Stimulated activated CD8-positive, alpha-beta memory T cell treated with anti-CD3 and anti-CD28 coated beads, Interleukin-4, amount 100 ng/mL, for 4 hours (primary cell): ENCODE measurements around the gene COMP.
A peak's percentile ranks its signal among the peaks of the same experiment; 100 is the strongest.
"Not testable (repeated sequence)": the region's sequence is repeated elsewhere in the genome, so short reads cannot be mapped to it uniquely, and the experiment has no call there.

Experiments used
- DNase-seq, 2 donors: peaks; one replicate each; pipeline ENCODE4 v3.0.0-alpha.2; 2020; ENCODE audit warnings: low read depth in 2 of 2, low spot score in 1 of 2

The COMP gene

DNA sequence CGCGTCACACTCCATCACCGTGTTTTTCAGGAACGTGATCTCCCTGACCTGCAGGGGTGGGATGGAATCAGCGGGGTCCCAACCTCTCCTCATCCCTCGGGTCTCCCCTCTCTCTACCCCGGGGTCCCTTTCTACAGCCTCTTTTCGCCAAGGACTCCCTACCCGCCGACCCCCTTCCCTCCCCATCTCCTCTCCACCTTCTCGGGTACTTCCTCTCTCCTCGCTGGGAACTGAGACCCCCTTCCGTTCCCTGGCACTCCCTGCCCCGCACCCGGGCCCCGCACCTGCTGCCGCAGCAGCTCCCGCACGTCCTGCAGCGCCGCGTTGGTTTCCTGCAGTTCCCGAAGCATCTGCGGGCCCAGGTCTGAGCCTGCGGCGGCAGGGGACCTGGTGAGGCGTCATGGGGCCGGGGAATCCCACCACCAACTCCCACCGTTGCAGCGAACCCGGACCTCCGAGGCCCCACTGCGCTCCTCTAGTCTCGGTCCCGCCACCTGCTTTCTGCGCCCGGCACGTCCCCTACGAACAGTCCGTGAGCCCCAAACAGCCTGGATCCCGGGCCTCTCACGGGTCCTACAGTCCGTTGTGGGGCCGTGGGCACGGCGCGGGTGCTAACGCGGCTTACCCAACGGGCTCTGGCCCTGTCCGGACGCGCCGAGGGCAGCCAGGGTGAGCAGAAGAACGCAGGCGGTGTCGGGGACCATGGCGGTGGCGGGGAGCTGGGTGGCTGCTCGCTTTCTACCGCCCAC is at the start of gene COMP:
Gene COMP (minus strand): TSS at position 740 of the 749 bp plus-strand sequence. CDS start 36 bp downstream, at position 704.
- DNase-seq, result no peak

DNA sequence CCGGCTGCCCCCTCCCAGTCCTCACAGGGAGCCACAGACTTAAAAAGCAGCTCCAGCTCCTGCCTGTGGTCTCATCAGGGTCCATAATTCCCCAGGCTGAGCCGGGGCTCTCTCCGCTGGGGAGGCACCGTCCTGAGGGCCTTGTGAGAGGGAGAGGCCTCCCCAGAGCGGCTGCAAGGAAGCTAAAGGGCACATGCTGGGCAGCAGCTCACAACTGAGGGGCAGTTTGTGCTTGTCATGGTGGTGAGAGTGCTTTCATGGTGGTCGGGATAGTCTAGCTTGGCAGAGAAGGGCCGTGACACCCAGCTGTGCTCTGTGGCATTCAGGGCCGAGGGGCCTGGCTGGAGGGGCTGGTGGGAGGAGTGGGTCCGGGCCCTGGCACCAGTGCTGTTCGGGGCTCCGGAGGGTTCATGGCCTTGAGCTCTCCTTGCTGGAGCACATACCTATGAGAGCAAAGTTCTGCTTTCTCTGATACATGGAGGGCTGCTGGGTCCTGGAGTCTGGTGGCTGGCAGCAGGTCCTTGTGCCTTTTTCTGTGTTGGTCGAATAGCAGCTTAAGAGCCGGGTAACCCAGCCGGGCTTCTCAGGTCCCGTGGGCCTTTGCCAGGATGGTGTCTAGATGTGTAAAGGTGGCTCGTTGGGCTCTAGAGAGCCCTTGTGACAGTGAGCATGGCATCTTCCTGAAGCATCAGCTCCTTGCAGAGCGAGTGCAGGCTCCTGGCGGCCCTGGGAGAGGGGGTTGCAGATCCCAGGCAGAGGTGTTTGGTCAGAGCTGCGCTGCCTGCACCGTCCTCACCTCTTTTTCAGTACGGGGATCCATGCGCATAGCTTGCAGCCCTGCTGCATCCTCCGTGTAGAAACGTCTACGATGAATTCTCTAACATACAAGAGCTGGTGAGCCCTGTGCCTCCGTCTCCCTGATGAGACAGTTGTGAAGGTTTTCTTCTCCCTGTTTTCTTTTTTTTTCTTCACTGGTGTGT is 49.5 kb upstream of the COMP start:
- DNase-seq, result no peak

DNA sequence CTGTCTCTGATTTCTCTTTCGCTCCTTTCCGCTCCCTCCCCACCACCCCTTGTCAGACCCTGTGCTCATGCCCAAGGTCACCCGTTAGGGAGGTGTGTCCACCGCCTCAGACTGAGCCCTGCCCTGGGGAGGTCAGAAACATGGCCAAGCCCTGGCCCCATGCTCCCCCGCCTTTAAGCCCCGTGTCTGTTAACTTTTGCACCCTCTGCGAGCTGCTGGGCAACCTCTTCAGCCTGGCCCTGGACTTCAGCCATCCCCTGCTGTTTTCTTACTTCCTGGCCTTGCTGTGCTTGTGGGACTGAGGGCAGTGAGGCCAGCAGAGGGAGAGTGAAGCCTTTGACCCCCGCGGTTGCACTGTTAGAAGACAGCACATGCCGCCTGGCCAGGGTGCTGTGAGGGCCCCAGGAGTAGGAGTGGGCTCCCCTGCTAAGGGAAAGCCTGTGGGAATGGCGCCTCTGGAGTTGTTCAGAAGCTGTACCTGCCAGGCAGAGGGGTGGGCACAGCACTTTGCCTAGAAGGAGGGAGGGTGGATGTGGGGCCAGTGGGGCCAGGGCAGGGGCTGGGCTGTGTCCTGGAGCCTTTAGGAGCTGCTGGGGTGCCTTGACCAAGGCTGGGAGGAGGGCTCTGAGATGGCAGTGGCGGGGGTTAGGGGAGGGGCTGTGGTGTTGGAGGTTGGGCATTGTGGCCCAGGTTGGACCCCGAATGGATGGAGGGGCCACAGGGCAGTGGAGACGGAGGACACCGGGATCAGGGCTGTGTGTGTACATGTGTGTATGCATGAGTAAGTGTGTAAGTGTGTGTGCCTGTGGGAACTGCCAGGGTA is 48.6 kb upstream of the COMP start:
- DNase-seq, result no peak

DNA sequence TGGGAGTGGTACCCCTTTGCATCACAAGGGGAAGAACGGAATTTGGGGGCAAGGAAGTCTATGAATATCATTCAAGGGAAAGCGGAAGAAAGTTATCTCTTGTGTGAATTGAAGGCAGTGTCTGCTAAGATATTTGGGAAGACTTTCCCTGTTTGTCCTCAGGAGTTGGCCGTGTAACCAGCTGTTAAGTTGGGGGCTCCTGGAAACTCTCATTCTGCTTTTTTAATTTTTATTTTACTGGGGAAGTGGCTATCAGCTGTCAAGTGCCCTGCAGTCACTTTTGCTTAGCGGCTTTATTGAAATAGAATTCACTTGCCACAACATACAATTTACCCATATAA is 43.5 kb upstream of the COMP start:
- no peak for DNase-seq

DNA sequence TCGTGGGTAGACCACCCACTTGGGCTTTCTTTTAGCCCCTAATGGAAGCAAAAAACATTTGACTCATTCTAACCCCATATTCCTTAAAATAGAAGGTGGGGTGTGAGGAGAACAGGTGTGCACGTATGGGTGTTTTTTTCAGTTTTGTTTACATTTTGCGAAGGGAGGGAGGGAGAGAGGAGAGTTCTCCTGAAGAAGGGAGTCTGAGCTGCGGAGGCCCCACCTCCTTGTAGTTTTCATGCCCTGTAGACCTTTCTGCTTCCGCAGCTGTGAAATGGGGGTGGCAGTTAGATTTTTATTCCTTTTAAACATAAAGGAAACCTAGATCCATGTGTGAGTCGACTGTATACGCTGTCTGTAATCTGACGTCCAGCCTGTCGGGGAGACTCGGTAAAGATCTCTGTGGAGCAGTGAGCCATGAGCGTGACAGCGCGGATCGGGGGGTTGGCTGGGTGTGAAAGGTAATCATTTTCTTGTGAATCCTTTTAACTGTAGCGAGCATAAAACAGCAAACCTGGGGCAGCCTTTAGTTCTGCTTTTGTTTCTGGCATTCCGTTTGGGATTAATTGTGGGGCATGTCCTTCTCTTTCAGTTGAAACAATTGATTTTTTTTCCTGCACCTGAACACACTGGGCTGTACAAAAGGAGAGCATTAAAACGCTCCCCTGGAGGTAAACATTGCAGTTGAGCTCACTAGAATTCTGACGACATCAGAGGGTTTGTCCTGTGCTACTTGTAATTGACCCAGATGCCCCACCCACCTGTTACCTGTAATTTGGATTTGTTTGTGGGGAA is 42.9 kb upstream of the COMP start:
- DNase-seq, result no peak

DNA sequence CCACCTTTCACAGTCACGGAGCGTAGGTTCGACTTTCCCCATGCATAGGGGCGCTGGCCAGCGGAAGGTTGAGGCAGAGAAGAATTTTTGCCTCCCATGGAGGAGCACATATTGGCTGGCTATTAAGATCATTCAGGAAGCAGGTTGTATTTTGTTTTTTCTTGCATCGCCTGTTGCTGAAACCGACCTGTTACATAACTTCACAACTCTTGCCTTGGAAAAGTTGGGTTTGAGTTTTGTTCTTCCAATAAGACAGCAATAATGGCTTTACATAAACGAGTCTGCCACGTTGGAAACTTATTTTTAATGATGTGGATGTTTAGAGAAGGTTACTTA is 42.0 kb upstream of the COMP start:
- DNase-seq, result no peak

DNA sequence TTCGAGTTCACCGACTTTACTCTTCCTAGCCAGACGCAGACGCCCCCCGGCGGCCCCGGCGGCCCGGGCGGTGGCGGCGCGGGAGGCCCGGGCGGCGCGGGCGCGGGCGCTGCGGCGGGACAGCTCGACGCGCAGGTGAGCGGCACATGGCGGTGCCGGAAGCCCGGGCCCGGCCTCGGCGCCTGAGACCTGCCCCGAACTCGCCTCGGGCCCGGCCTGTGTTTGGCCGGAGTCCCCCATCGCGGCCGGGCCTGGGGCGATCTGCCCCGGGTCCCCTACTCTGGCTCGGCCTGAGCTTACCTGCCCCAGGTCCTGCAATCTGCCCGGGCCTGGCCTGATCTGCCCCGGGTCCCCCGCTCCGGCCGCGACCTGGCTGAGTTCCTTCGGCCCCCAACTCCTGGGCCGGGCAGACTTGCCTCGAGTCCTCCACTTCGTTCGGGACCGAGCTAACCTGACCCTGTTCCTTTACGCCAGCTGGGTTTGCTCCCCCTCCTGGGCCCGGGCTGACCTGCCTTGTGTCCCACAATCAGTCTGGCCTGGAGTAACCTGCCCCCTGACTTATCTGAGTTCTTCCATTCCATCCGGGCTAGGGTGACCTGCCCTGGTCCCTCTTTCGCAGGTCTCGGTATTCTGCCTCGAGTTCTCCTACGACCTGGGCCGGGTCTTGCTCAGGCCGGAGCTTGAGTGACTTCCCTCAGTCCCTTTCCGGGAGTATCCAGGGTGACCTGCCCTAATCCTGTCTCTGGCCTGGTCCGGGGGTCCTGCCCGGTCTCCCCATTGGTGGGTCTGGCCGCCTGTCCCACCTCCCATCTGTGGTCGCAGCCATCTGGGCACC is 41.4 kb upstream of the COMP start:
- no peak for DNase-seq

DNA sequence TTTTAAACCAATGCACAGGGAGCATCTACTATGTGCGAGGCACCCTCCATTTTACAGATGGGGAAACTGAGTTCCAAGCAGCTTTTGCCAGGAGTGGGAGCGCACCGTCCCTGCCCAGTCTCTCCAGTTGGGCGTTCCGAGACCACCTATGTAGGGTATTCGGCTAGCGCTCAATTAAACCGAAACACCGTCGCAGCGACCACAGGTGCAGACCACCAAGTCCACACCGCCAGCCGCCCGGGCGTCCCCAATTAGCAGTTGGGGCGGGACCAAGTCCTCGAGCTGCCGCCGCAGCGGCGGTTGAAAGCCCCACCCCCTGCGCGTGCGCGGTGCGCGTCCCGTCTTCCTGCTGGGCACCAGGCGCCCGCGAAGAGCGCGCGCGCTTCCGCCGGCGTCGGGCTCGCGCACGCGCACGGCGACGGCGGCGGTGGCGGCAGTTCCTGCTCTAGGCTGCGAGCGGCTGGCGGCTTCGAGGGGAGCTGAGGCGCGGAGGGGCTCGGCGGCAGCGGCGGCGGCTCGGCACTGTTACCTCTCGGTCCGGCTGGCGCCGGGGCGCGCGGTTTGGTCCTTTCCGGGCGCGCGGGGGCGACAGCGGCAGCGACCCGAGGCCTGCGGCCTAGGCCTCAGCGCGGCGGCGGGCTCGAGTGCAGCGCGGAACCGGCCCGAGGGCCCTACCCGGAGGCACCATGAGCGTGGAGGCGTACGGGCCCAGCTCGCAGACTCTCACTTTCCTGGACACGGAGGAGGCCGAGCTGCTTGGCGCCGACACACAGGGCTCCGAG is 40.6 kb upstream of the COMP start, which contains the start of gene UPF1:
Gene UPF1 (plus strand): TSS at position 436 of the 782 bp plus-strand sequence. CDS start 251 bp downstream, at position 687.
- DNase-seq, result peak; percentile 86 to 94

DNA sequence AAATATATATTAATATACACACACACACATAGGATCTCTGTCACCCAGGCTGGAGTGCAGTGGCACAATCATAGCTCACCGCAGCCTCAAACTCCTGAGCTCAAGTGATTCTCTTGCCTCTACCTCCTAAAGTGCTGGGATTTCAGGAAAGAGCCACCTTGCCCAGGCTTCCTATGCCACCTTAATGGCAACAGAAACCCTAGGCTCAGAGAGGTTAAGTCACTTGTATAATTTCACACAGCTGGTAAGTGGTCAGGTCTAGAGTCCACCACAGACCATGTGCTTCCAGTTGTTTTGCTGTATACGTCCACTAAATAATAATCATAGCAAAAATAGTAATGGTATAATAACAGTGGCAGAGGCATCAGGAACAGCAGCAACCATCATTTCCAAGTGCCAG is 39.4 kb upstream of the COMP start:
- no peak for DNase-seq

DNA sequence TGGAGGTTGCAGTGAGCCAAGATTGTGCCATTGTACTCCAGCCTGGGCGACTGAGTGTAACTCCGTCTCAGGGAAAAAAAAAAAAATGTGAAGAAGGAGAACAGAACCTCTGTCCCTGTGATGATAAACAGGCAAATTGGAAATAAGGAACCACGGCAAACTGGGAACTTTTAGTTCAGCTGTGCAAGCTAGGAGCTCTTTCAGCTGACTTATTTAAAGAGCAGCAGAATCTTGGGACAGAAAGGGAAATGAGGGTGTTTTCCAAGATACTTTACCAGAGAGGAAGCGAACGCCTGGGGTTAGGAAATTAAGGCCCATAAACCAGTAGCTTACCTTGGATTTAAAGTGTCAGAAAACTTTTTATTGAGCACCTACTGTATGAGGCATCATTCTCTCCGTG is 37.7 kb upstream of the COMP start:
- no peak for DNase-seq

DNA sequence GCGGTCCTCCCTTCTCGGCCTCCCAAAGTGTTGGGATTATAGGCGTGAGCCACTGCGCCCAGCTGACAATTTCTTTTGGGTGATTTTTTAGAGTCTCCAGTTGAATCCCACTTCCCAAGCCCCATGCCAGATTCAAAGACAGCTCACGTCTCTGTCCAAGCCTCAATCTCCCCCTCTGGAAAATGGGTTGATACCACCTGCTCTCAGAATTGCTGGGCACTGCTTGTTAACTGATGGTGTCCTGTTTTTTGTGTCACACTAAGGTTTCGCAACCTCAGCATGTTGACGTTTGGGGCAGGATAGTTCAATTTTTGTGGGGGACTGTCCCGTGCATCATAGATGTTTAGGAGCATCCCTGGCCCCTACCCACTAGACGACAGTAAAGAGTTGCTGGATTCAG is 26.5 kb upstream of the COMP start:
- no peak for DNase-seq

DNA sequence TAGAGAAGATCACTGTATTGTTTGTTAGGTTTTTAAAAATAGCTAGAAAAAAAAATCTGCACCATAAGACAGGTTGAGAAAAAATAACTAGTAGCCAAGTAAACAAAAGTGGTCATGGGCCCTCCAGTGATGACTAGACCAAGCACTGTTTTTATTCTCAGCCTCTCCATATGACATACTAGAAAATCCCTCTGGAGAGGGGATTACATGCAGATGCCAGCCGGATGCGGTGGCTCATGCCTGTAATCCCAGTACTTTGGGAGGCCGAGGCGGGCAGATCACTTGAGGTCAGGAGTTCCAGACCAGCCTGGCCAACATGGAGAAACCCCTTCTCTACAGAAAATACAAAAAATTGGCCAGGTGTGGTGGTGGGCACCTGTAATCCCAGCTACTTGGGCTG is 25.5 kb upstream of the COMP start:
- not testable (repeated sequence) for DNase-seq

DNA sequence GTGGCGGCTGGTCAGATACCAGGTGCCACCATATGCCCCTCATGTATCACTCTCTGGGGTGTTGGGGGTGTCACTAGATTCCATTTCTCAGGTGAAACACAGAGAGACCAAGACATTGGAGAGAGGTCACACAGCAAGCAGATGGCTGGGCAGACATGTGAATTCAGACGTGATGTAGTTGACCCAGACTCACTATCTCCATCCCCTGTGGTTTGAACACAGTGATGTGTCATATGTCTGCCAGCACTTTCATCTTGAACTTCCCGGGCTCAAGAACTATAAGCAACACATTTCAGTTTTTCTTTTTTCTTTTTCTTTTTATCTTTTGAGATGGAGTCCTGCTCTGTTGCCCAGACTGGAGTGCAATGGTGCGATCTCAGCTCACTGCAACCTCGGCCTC is 24.6 kb upstream of the COMP start:
- no peak for DNase-seq

DNA sequence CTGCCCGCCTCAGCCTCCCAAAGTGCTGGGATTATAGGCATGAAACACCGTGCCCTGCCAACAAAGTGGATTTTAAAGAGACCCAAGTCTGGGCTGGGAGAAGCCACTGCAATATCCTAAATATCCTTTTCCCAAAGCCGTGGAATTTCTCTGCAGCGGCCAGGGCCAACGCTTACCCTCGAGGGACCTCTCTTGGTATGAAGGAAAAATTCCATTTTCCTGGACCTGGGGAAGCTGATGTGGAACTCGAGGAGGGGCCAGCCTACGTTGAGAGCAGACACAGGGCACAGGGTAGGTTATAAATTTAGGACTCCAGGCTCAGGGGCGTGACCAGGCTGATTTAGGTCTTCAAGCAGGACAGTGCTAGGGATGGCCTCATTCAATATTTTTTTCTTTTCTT is 23.0 kb upstream of the COMP start:
- DNase-seq, result no peak

DNA sequence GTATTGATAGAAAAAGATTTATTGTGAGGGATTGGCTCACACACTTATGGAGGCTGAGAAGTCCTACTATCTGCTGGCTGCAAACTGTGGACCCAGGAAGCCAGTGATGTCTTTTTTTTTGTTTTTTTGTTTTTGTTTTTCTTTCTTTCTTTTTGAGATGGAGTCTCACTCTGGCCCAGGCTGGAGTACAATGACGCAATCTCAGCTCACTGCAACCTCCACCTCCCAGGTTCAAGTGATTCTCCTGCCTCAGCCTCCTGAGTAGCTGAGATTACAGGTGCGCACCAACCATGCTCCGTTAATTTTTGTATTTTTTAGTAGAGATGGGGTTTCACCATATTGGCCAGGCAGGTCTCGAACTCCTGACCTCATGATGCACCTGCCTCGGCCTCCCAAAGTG is 20.5 kb upstream of the COMP start:
- not testable (repeated sequence) for DNase-seq

DNA sequence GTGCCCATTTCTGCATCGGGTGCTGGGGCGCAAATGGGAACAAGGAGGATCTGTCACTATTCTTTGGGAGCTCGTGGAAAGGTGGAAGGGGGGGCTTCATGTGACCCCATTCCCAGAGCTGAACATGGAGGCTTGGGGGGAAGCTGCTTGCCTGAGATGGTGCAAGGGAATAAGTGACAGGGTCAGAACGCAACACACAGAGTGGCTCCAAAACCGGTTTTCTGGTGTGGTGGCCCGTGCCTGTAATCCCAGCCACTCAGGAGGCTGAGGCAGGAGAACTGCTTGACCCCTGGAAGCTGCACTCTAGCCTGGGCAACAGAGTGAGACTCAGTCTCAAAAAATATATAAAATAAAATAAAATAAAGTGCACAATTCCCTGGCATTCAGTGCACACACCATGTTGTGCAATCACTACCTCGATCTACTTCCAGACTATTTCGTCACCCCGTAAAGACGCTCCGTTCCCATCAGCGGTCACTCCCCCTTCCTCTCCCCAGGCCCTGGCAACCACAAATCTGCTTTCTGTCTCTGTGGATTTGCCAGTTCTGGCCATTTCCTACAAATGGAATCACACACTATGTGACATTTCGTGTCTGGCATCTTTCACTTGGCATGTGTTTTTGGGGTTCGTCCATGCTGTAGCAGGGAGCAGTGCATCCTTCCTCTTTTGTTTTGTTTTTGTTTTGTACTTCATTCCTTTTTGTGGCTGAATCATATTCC is 18.2 kb upstream of the COMP start:
- DNase-seq, result no peak

DNA sequence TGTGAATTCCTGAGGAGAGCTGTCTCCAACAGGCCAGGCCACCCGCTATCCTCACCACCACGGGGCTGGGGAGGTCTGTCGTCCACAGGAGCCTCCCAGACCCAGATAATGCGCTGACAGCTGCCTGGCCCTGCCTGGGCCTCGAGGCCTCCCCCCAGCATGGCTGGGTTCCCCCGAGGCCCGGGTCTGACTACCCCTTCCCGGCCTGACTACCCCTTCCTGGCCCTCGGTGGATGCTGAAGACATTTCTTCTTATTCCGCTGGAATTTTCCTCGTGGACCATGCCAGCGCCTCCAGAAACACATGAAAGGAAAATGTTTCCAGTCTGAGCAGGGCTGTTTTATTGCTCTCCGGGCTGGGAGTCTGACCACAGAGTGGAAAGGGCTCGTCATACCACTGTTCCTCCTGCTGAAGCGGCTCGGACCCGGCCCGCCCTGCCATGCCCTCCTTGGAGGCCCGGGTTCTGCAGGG is 16.8 kb upstream of the COMP start:
- no peak for DNase-seq

DNA sequence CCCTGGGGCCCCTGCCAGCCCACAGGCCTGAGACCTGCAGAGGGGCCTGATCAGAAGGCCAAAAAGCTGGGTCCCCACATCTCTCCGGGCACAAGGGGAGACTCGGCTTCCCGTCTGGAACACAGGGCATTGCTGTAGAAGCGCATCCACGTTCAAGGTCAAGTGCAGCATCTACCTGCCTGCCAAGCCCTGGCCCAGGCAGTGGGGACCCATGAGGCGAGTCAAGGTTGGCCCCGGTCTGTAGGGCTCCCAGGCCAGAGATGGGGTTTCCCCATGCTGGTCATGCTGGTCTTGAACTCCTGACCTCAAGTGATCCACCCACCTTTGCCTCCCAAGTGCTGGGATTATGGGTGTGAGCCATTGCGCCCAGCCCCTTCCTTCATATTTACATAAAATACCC is 13.5 kb upstream of the COMP start:
- no peak for DNase-seq
